Smooth muscle cell (in vitro differentiated cells): ENCODE measurements around the gene OSBPL2. TPM values are rescaled to one million over a fixed set of nuclear protein-coding genes. Genes with fewer than 3 reads are reported as not detected.

Experiments used
- DNase-seq: peaks from one replicate; lab custom pipeline; 2025; ENCODE audit not compliant: unreplicated experiment; lab: John Stamatoyannopoulos, UW
- H2AFZ ChIP-seq: fragments of 200-600 bp; sonication (generic); 2 replicates; pipeline ENCODE4 v1.6.0; 2016; ENCODE audit warnings: antibody characterized with exemption, low read depth, mild to moderate bottlenecking
- H3F3A ChIP-seq: fragments of 200-600 bp; sonication (generic); 2 replicates; pipeline ENCODE4 v1.6.0; 2017; ENCODE audit warnings: antibody characterized with exemption, low read depth
- H3K27ac ChIP-seq: fragments of 200-600 bp; sonication (generic); 2 replicates; pipeline ENCODE4 v1.5.1; 2016; ENCODE audit warnings: low read depth, mild to moderate bottlenecking
- H3K27me3 ChIP-seq: fragments of 200-600 bp; sonication (generic); 2 replicates; pipeline ENCODE4 v1.6.1; 2016; ENCODE audit warnings: low read depth, mild to moderate bottlenecking
- H3K36me3 ChIP-seq: fragments of 200-600 bp; sonication (generic); 2 replicates; pipeline ENCODE4 v1.5.1; 2016; ENCODE audit warnings: low read depth
- H3K4me1 ChIP-seq: fragments of 200-600 bp; sonication (generic); 2 replicates; pipeline ENCODE4 v1.5.1; 2016; ENCODE audit warnings: low read depth
- H3K4me2 ChIP-seq: fragments of 200-600 bp; sonication (generic); 2 replicates; pipeline ENCODE4 v1.6.0; 2016; ENCODE audit warnings: mild to moderate bottlenecking
- H3K4me3 ChIP-seq: fragments of 200-600 bp; sonication (generic); 2 replicates; pipeline ENCODE4 v1.5.1; 2016; ENCODE audit warnings: mild to moderate bottlenecking
- H3K79me2 ChIP-seq: fragments of 200-600 bp; sonication (generic); 2 replicates; pipeline ENCODE4 v1.6.0; 2016; ENCODE audit warnings: low read depth, mild to moderate bottlenecking
- H3K9ac ChIP-seq: fragments of 200-600 bp; sonication (generic); 2 replicates; pipeline ENCODE4 v1.6.0; 2016; ENCODE audit warnings: low read depth
- H3K9me3 ChIP-seq: fragments of 200-600 bp; sonication (generic); replicated peaks from 2 replicates; pipeline ENCODE4 v1.5.1; 2016; ENCODE audit warnings: low read depth
- H4K20me1 ChIP-seq: fragments of 200-600 bp; sonication (generic); 2 replicates; pipeline ENCODE4 v1.6.0; 2016; ENCODE audit warnings: low read depth
- WGBS: methylation state at CpG from one replicate; pipeline ENCODE4 v1.1.7; 2016; ENCODE audit warnings: low lambda C conversion rate; 5-methylcytosine and 5-hydroxymethylcytosine counted together
- polyA plus RNA-seq: library from polyadenylated mRNA; unstranded; fragments of >200 nt; fragmentation: Nextera tagmentation; extraction: Ambion mirVana; gene quantifications from 2 replicates; pipeline ENCODE4 v1.2.1, GENCODE V29; 2016
- total RNA-seq: library from RNA; depleted of rRNA; stranded (reverse); fragments of >200 nt; gene quantifications from 2 replicates; pipeline ENCODE4 v1.2.3, GENCODE V29; 2014
- TF ChIP-seq, protein P1 (sequence below): fragments of 200-600 bp; sonication (generic); IDR thresholded peaks from 2 replicates; pipeline ENCODE4 v1.5.1; 2017; ENCODE audit warnings: borderline replicate concordance, mild to moderate bottlenecking, antibody characterized with exemption; ENCODE audit not compliant: insufficient read depth, poor library complexity, severe bottlenecking

OSBPL2 gene
- total and polyA plus RNA-seq, 2 experiments from 2014 or later, result 34.3 to 37.0 TPM

DNA sequence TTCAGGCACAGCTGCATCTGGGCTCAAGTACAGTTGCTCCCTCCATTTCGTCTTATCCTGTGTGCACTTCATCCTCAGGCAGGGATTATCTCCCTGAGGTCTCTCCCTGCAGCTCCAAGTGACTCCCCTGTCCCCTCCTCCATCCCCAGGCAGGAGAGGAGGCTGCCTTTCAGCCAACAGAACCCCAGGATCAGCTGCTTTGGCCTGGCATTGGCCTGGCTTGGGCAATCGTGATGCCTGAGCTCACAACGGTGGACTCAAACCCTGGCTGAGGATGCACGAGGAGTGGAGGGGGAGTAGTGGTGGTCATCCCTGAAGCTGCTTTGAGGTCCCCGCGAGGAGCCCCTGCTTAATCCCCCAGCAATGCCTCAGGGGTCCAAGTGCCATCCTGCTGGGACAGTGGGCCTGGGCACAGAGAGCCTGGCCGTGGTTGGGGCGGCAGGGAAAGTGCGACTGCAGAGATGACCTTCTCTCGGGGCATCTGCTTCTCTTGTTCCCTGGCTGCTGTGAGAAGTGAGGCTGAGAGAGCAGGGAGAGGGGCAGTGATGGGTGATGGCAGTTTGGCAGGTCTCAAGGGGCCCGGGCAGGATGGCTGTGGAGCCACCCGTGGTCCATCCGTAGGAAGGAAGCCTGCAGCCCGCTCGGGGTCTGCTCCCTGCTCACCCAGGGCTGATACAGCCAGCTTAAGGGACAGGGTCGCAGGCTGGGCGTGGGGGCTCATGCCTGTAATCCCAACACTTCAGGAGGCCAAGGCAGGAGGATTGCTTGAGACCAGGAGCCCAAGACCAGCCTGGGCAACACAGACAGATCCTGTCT is 12.3 kb upstream of the OSBPL2 start:
- TF ChIP-seq, protein P1, sequence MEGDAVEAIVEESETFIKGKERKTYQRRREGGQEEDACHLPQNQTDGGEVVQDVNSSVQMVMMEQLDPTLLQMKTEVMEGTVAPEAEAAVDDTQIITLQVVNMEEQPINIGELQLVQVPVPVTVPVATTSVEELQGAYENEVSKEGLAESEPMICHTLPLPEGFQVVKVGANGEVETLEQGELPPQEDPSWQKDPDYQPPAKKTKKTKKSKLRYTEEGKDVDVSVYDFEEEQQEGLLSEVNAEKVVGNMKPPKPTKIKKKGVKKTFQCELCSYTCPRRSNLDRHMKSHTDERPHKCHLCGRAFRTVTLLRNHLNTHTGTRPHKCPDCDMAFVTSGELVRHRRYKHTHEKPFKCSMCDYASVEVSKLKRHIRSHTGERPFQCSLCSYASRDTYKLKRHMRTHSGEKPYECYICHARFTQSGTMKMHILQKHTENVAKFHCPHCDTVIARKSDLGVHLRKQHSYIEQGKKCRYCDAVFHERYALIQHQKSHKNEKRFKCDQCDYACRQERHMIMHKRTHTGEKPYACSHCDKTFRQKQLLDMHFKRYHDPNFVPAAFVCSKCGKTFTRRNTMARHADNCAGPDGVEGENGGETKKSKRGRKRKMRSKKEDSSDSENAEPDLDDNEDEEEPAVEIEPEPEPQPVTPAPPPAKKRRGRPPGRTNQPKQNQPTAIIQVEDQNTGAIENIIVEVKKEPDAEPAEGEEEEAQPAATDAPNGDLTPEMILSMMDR, result no peak
- Histone ChIP-seq H4K20me1 (no peaks in the 10 kb centered on the region), H3K4me2 (no peak overlapping the region), H3K4me3 (no peak overlapping the region), H3K79me2 (no peaks in the 10 kb centered on the region), H3K9ac (no peak overlapping the region), H3K9me3 (no peaks in the 10 kb centered on the region), H2AFZ (no peak overlapping the region), H3K27ac (no peak overlapping the region), H3K36me3 (no peaks in the 10 kb centered on the region), H3K4me1 (peaks cover 5% of the 10 kb centered on the region), H3K27me3 (peaks cover 53% of the 10 kb centered on the region), H3F3A (no peaks in the 10 kb centered on the region)
- DNase-seq, result no peak
- WGBS, result 87% methylated on average over 16 of the region's 17 CpGs

DNA sequence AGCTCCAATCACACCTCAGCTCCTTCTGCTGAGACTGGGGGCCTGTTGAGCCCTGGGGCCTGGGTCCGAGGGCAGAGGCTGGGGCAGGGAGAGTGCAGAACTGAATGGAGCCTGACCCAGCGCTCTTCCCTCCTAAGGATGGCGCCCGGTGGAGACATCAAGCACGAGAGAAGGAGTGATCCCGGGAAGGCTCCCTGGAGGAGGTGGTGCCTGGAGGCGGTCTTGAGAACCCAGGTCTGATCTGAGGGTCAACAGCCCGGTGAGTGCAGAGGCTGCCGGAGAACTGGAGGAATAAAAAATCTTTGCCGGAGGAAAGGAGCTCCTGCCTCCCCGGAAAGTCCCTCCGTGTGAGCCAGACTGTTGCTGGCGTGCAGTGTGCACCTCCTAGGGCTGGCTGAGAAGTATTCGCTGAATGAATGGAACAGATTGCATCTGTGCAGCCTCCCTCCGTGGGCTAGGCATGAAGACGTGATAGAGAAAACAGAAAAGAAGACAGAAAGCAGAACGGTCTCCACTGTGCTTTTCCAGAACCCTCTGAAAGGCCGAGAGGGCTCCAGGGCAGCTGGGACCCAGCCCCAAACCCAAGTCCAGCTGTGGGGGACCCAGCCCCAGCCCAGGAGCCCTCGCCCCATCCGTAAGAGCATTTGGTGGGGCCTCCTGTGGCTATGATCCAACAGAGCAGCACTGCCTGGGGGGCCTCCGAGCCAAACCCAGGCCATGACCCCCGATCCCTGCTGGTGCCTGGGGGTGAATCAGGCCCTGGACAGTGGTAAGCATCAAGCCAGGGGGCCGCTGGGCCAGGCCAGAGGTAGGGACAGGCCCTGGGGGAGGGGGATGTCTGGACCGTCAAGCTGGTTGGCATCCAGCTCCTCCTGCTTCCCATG is 11.4 kb upstream of the OSBPL2 start:
- Histone ChIP-seq H3K27ac (no peak overlapping the region), H3K9ac (no peak overlapping the region), H2AFZ (no peak overlapping the region), H3F3A (no peaks in the 10 kb centered on the region), H4K20me1 (no peaks in the 10 kb centered on the region), H3K36me3 (no peaks in the 10 kb centered on the region), H3K4me2 (no peak overlapping the region), H3K27me3 (peaks cover 44% of the 10 kb centered on the region), H3K79me2 (no peaks in the 10 kb centered on the region), H3K4me3 (no peak overlapping the region), H3K9me3 (no peaks in the 10 kb centered on the region), H3K4me1 (no peaks in the 10 kb centered on the region)
- no peak for DNase-seq
- WGBS, result 86% methylated on average over 23 of the region's 24 CpGs
- TF ChIP-seq, protein P1, result no peak

DNA sequence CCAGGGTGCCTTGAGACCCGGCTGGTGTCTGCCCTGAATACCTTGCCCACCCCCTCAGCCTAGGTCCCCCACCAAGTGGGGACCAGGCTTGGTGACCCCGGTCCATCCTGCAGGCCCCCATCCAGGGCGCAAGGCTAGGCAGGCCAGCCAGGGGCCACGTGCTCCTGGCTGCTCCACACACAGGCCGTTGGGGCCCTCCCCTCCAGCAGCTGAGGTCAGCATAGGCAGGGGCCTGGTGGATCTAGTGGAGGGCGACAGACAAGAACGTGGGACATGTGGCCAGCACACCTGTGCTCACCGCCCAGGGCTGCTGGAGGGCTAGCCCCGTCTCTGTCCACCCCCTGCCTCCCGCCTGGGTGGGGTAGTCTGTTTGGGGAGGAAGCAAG is 10.7 kb upstream of the OSBPL2 start:
- no peak overlapping the region for H3K9ac ChIP-seq
- no peaks in the 10 kb centered on the region for H4K20me1 ChIP-seq
- no peaks in the 10 kb centered on the region for H3K36me3 ChIP-seq
- H3K27me3 ChIP-seq, result peaks cover 37% of the 10 kb centered on the region
- no peaks in the 10 kb centered on the region for H3F3A ChIP-seq
- no peak for DNase-seq
- 82% methylated on average over 10 of the region's 10 CpGs for WGBS
- H3K4me3 ChIP-seq, result no peak overlapping the region
- no peaks in the 10 kb centered on the region for H3K9me3 ChIP-seq
- no peak overlapping the region for H3K27ac ChIP-seq
- no peaks in the 10 kb centered on the region for H3K79me2 ChIP-seq
- no peak overlapping the region for H3K4me2 ChIP-seq
- H2AFZ ChIP-seq, result no peak overlapping the region
- TF ChIP-seq, protein P1, result no peak
- no peaks in the 10 kb centered on the region for H3K4me1 ChIP-seq
